HG03025 (cell line): ENCODE measurements around the gene KAT2A.
A peak's percentile ranks its signal among the peaks of the same experiment; 100 is the strongest.
"Not testable (repeated sequence)": the region's sequence is repeated elsewhere in the genome, so short reads cannot be mapped to it uniquely, and the experiment has no call there.

Experiments used
- ATAC-seq: cut with Tn5 transposase; IDR thresholded peaks from one replicate; pipeline ENCODE4 v1.9.1; 2021; ENCODE audit warnings: mild to moderate bottlenecking, moderate library complexity; ENCODE audit not compliant: unreplicated experiment, low FRiP score

The KAT2A gene

GRCh38 chr17:42120770-42121769 lies at the start of gene KAT2A:
Gene KAT2A (minus strand): TSS chr17:42121367. CDS start chr17:42121304, 63 bp downstream.
- ATAC-seq, result peak; percentile 49

GRCh38 chr17:42169351-42169750 lies 48.2 kb upstream of the KAT2A start:
- no peak for ATAC-seq

GRCh38 chr17:42167807-42168206 lies 46.6 kb upstream of the KAT2A start:
- no peak for ATAC-seq

- ATAC-seq, result no peak
Measured at GRCh38 chr17:42166196-42166763, 45.1 kb upstream of the KAT2A start.

- no peak for ATAC-seq
Measured at GRCh38 chr17:42165751-42166150, 44.6 kb upstream of the KAT2A start.

- ATAC-seq, result no peak
Measured at GRCh38 chr17:42163696-42164407, 42.7 kb upstream of the KAT2A start.

- no peak for ATAC-seq
Measured at GRCh38 chr17:42163113-42163512, 41.9 kb upstream of the KAT2A start.

- ATAC-seq, result no peak
Measured at GRCh38 chr17:42160531-42160910, 39.4 kb upstream of the KAT2A start.

- no peak for ATAC-seq
Measured at GRCh38 chr17:42159796-42160530, 38.8 kb upstream of the KAT2A start.

- ATAC-seq, result no peak
Measured at GRCh38 chr17:42155614-42156045, 34.5 kb upstream of the KAT2A start.

GRCh38 chr17:42153919-42154742 lies 33.0 kb upstream of the KAT2A start:
- peak; percentile 13 for ATAC-seq

- ATAC-seq, result no peak
Measured at GRCh38 chr17:42146911-42147607, 25.9 kb upstream of the KAT2A start.

- ATAC-seq, result not testable (repeated sequence)
Measured at GRCh38 chr17:42143138-42143537, 22.0 kb upstream of the KAT2A start.

- ATAC-seq, result no peak
Measured at GRCh38 chr17:42142371-42142896, 21.3 kb upstream of the KAT2A start.

- ATAC-seq, result no peak
Measured at GRCh38 chr17:42141382-42141781, 20.2 kb upstream of the KAT2A start.

GRCh38 chr17:42140690-42141089 lies 19.5 kb upstream of the KAT2A start:
- ATAC-seq, result not testable (repeated sequence)

- ATAC-seq, result no peak
Measured at GRCh38 chr17:42138749-42139492, 17.8 kb upstream of the KAT2A start.

- no peak for ATAC-seq
Measured at GRCh38 chr17:42136654-42137051, 15.5 kb upstream of the KAT2A start.
